NCI-H2196 (cell line): ENCODE data around the gene ERC2.
"Not testable (repeated sequence)": the region's sequence is repeated elsewhere in the genome, so short reads cannot be mapped to it uniquely, and the experiment has no call there.

Experiments
- DNase-seq: peaks from one replicate; lab custom pipeline; 2025; ENCODE audit not compliant: unreplicated experiment; lab: John Stamatoyannopoulos, UW

ERC2 gene

GRCh38 chr3:56086355-56086754, 381.9 kb downstream of the ERC2 start:
- no peak for DNase-seq

- DNase-seq = no peak
These were observed 387.0 kb downstream of the ERC2 start for GRCh38 chr3:56081246-56081645.

GRCh38 chr3:56076746-56077145, 391.5 kb downstream of the ERC2 start:
- no peak for DNase-seq

- no peak for DNase-seq
These were observed 393.2 kb downstream of the ERC2 start for GRCh38 chr3:56075089-56075488.

- DNase-seq = no peak
These were observed 398.5 kb downstream of the ERC2 start for GRCh38 chr3:56069766-56070165.

- DNase-seq = not testable (repeated sequence)
These were observed 401.9 kb downstream of the ERC2 start for GRCh38 chr3:56066405-56066804.

GRCh38 chr3:56064684-56065083, 403.6 kb downstream of the ERC2 start:
- no peak for DNase-seq

- DNase-seq = no peak
These were observed 407.0 kb downstream of the ERC2 start for GRCh38 chr3:56061279-56061626.

- no peak for DNase-seq
These were observed 407.6 kb downstream of the ERC2 start for GRCh38 chr3:56060521-56061278.

- no peak for DNase-seq
These were observed 408.5 kb downstream of the ERC2 start for GRCh38 chr3:56059731-56060130.

- DNase-seq = no peak
These were observed 412.3 kb downstream of the ERC2 start for GRCh38 chr3:56055951-56056350.

- DNase-seq = no peak
These were observed 412.7 kb downstream of the ERC2 start for GRCh38 chr3:56055546-56055945.

GRCh38 chr3:56054844-56055243, 413.4 kb downstream of the ERC2 start:
- no peak for DNase-seq

GRCh38 chr3:56053727-56054126, 414.5 kb downstream of the ERC2 start:
- no peak for DNase-seq

- DNase-seq = no peak
These were observed 416.1 kb downstream of the ERC2 start for GRCh38 chr3:56052188-56052587.

GRCh38 chr3:56051052-56051451, 417.2 kb downstream of the ERC2 start:
- no peak for DNase-seq

GRCh38 chr3:56048946-56049345, 419.3 kb downstream of the ERC2 start:
- no peak for DNase-seq

GRCh38 chr3:56048331-56048730, 419.9 kb downstream of the ERC2 start:
- no peak for DNase-seq

- peak; percentile 14 for DNase-seq
These were observed 425.8 kb downstream of the ERC2 start for GRCh38 chr3:56042326-56042951.

- DNase-seq = no peak
These were observed 442.9 kb downstream of the ERC2 start for GRCh38 chr3:56025326-56025725.

GRCh38 chr3:56023546-56023945, 444.7 kb downstream of the ERC2 start:
- DNase-seq = no peak

GRCh38 chr3:56022619-56023018, 445.6 kb downstream of the ERC2 start:
- DNase-seq = no peak
